HG03097 (cell line): ENCODE measurements around the gene TRIO.
"Not testable (repeated sequence)": the region's sequence is repeated elsewhere in the genome, so short reads cannot be mapped to it uniquely, and the experiment has no call there.

ENCODE experiments used
- ATAC-seq: cut with Tn5 transposase; IDR thresholded peaks from one replicate; pipeline ENCODE4 v1.9.1; 2021; ENCODE audit not compliant: unreplicated experiment, low FRiP score

The TRIO gene

GRCh38 chr5:14204785-14205321 lies 61.7 kb downstream of the TRIO start:
- peak; percentile 20 for ATAC-seq

- ATAC-seq: no peak
Measured at GRCh38 chr5:14206028-14206725, 63.0 kb downstream of the TRIO start.

GRCh38 chr5:14207428-14207827 lies 64.3 kb downstream of the TRIO start:
- ATAC-seq: not testable (repeated sequence)

GRCh38 chr5:14208071-14209021 lies 65.2 kb downstream of the TRIO start:
- peak; percentile 47 for ATAC-seq

- no peak for ATAC-seq
Measured at GRCh38 chr5:14209222-14209822, 66.2 kb downstream of the TRIO start.

GRCh38 chr5:14209836-14210235 lies 66.7 kb downstream of the TRIO start:
- ATAC-seq: no peak

GRCh38 chr5:14210729-14211128 lies 67.6 kb downstream of the TRIO start:
- no peak for ATAC-seq

- peak; percentile 21 for ATAC-seq
Measured at GRCh38 chr5:14211818-14212803, 69.0 kb downstream of the TRIO start.

GRCh38 chr5:14212838-14213237 lies 69.7 kb downstream of the TRIO start:
- peak; percentile 33 for ATAC-seq

GRCh38 chr5:14213253-14213652 lies 70.1 kb downstream of the TRIO start:
- no peak for ATAC-seq

- peak; percentile 27 for ATAC-seq
Measured at GRCh38 chr5:14213813-14214585, 70.9 kb downstream of the TRIO start.

GRCh38 chr5:14215901-14216300 lies 72.8 kb downstream of the TRIO start:
- ATAC-seq: no peak

- no peak for ATAC-seq
Measured at GRCh38 chr5:14216372-14216771, 73.2 kb downstream of the TRIO start.

GRCh38 chr5:14216902-14217301 lies 73.8 kb downstream of the TRIO start:
- ATAC-seq: no peak

- no peak for ATAC-seq
Measured at GRCh38 chr5:14217587-14217986, 74.4 kb downstream of the TRIO start.

- no peak for ATAC-seq
Measured at GRCh38 chr5:14218011-14218410, 74.9 kb downstream of the TRIO start.

GRCh38 chr5:14218480-14218879 lies 75.3 kb downstream of the TRIO start:
- ATAC-seq: no peak

GRCh38 chr5:14218897-14219573 lies 75.9 kb downstream of the TRIO start:
- ATAC-seq: no peak
